ENCODE results near the gene NGEF.
"Not testable (repeated sequence)": the region's sequence is repeated elsewhere in the genome, so short reads cannot be mapped to it uniquely, and the experiment has no call there.

NGEF gene

GRCh38 chr2:232873909-232874641 lies 139.0 kb downstream of the NGEF start:
- DNase-seq = no peak

GRCh38 chr2:232873292-232873908 lies 139.7 kb downstream of the NGEF start:
- DNase-seq = peak in 8 of 56 donors; percentile 35 to 69 (median 58)

- DNase-seq = peak in 32 of 56 donors; percentile 14 to 78 (median 54)
These were observed 140.2 kb downstream of the NGEF start for GRCh38 chr2:232872826-232873225.

GRCh38 chr2:232871835-232872736 lies 141.0 kb downstream of the NGEF start:
- DNase-seq = peak in 55 of 56 donors; percentile 37 to 97 (median 89)

- DNase-seq = peak in 10 of 56 donors; percentile 29 to 55 (median 44)
These were observed 141.6 kb downstream of the NGEF start for GRCh38 chr2:232871418-232871834.

GRCh38 chr2:232870766-232871371 lies 142.2 kb downstream of the NGEF start:
- DNase-seq = no peak

- DNase-seq = no peak
These were observed 142.9 kb downstream of the NGEF start, which contains the start of gene SNORC for GRCh38 chr2:232870018-232870765. Gene SNORC (plus strand): TSS chr2:232870264. CDS start chr2:232870342, 78 bp downstream.

GRCh38 chr2:232869138-232870017 lies 143.7 kb downstream of the NGEF start:
- no peak for DNase-seq

- DNase-seq = no peak
These were observed 147.0 kb downstream of the NGEF start for GRCh38 chr2:232866104-232866503.

GRCh38 chr2:232865165-232865564 lies 147.9 kb downstream of the NGEF start:
- no peak for DNase-seq

- DNase-seq = no peak
These were observed 149.1 kb downstream of the NGEF start for GRCh38 chr2:232863996-232864395.

- no peak for DNase-seq
These were observed 151.7 kb downstream of the NGEF start for GRCh38 chr2:232861353-232861752.

- no peak for DNase-seq
These were observed 152.3 kb downstream of the NGEF start for GRCh38 chr2:232860593-232861241.

- no peak for DNase-seq
These were observed 153.6 kb downstream of the NGEF start for GRCh38 chr2:232859385-232859916.

GRCh38 chr2:232857158-232857563 lies 155.9 kb downstream of the NGEF start:
- DNase-seq = no peak

GRCh38 chr2:232854082-232854481 lies 159.0 kb downstream of the NGEF start:
- DNase-seq = peak in 1 of 56 donors; percentile 31

GRCh38 chr2:232852676-232853075 lies 160.4 kb downstream of the NGEF start:
- no peak for DNase-seq

- not testable (repeated sequence) for DNase-seq
These were observed 161.0 kb downstream of the NGEF start for GRCh38 chr2:232852081-232852480.

- no peak for DNase-seq
These were observed 163.0 kb downstream of the NGEF start for GRCh38 chr2:232850039-232850438.

Measured in nucleus accumbens (tissue), 56 donors.